ENCODE measurements around the gene TNRC6A.

GRCh38 chr16:24748242-24748641, 18.8 kb downstream of the TNRC6A start:
- TF ChIP-seq ZNF830 (CRISPR knock-in tag; IDR thresholded peaks at IDR 0.05) (no peak), POLR2A (conservative IDR thresholded peaks at IDR 0.05) (no peak)
